CD4-positive, alpha-beta memory T cell (primary cell): ENCODE results near the gene PPFIA2. TPM values are rescaled to one million over a fixed set of nuclear protein-coding genes. Genes with fewer than 3 reads are reported as not detected.

Source experiments
- CTCF ChIA-PET: fragments of 350-600 bp; sonication (Branson Sonifier 250); formaldehyde crosslinking; loops from one replicate; lab custom pipeline; 2021; ENCODE audit warnings: inconsistent platforms; ENCODE audit not compliant: partially characterized antibody; lab: Charles Lee
- POLR2A ChIA-PET: fragments of 350-600 bp; sonication (Branson Sonifier 250); formaldehyde crosslinking; loops from one replicate; lab custom pipeline; 2021; ENCODE audit not compliant: partially characterized antibody; lab: Charles Lee
- DNase-seq, 5 donors: peaks; one replicate each; pipeline versions ENCODE4 v3.0.0 to v3.0.0-alpha.2; 2020 to 2022; ENCODE audit warnings: mixed read lengths in 1 of 5
- H3K27ac ChIP-seq: one replicate; pipeline ENCODE4 v1.7.0; 2013; ENCODE audit warnings: low read depth, low read length
- H3K27me3 ChIP-seq: 2 replicates; pipeline ENCODE4 v1.7.0; 2013; ENCODE audit warnings: mild to moderate bottlenecking, low read length, moderate library complexity; ENCODE audit not compliant: insufficient read depth
- H3K36me3 ChIP-seq: 2 replicates; pipeline ENCODE4 v1.7.0; 2013; ENCODE audit warnings: mild to moderate bottlenecking, low read length, moderate library complexity; ENCODE audit not compliant: insufficient read depth
- H3K4me1 ChIP-seq: 2 replicates; pipeline ENCODE4 v1.7.0; 2013; ENCODE audit warnings: mild to moderate bottlenecking, low read length, moderate library complexity; ENCODE audit not compliant: insufficient read depth
- H3K4me3 ChIP-seq, 2 donors: one replicate each; pipeline ENCODE4 v1.7.0; 2013; ENCODE audit warnings: low read length in 2 of 2, mild to moderate bottlenecking in 1 of 2
- H3K9me3 ChIP-seq, 2 donors: one replicate each; pipeline ENCODE4 v1.7.0; 2013; ENCODE audit warnings: low read length in 2 of 2, control low read depth in 1 of 2; ENCODE audit not compliant: control insufficient read depth in 1 of 2
- H3K27ac Mint-ChIP-seq, 7 donors: one replicate each; pipeline ENCODE4 v1.8.0; 2020 to 2021; ENCODE audit warnings: mixed read lengths in 7 of 7, mild to moderate bottlenecking in 6 of 7, inconsistent platforms in 3 of 7, moderate library complexity in 3 of 7
- H3K27me3 Mint-ChIP-seq, 2 donors: one replicate each; pipeline ENCODE4 v1.8.0; 2020 to 2021; ENCODE audit warnings: mixed read lengths in 2 of 2
- H3K36me3 Mint-ChIP-seq, 2 donors: one replicate each; pipeline ENCODE4 v1.8.0; 2020 to 2021; ENCODE audit warnings: mixed read lengths in 2 of 2, inconsistent platforms in 1 of 2, mild to moderate bottlenecking in 1 of 2
- H3K4me1 Mint-ChIP-seq, 4 donors: one replicate each; pipeline ENCODE4 v1.8.0; 2020 to 2021; ENCODE audit warnings: mixed read lengths in 4 of 4, mild to moderate bottlenecking in 1 of 4
- H3K4me3 Mint-ChIP-seq, 8 donors: one replicate each; pipeline ENCODE4 v1.8.0; 2020 to 2021; ENCODE audit warnings: mixed read lengths in 8 of 8, mild to moderate bottlenecking in 7 of 8, moderate library complexity in 6 of 8, inconsistent platforms in 3 of 8
- H3K9me3 Mint-ChIP-seq, 8 donors: one replicate each; pipeline ENCODE4 v1.8.0; 2020 to 2021; ENCODE audit warnings: mixed read lengths in 8 of 8, mild to moderate bottlenecking in 5 of 8, inconsistent platforms in 3 of 8, moderate library complexity in 1 of 8
- intact Hi-C: fragments of 100-400 bp; cut with micrococcal nuclease; formaldehyde crosslinking; loops from one replicate; pipeline ENCODE4 v1.15.1; 2023
- polyA plus RNA-seq, 2 donors: library from polyadenylated mRNA; unstranded; fragments of 300-500 nt; fragmentation: Illumina TruSeq; gene quantifications; one replicate each; pipeline ENCODE4 v1.2.3, GENCODE V29; 2021
- total RNA-seq, 2 experiments: library from RNA; stranded (reverse); gene quantifications; one replicate each; pipeline ENCODE4 v1.2.3, GENCODE V29; 2021

The PPFIA2 gene
- total and polyA plus RNA-seq, 4 experiments from 2014 or later, result not detected

DNA sequence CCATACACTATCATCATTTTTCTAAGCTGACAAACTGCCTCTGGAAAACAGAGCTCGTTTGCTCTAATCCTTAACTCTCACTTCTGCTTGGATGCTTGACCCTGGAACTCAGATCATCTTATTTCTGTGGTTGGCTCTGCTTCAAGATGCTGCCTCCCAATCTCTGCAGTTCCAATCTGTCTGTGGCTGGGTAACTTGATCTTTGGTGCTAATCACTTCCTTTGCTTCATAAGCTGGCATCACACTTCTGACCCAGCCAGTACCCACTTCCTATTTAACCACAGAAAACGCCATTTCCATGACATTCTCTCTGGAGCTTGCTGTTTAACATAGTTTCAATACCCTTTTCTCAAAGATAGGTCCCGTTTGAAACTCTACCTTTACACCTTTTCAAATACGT lies 427.1 kb downstream of the PPFIA2 start:
- Mint-ChIP-seq H3K4me3 (no peak overlapping the region), H3K27me3 (no peaks in the 10 kb centered on the region), H3K36me3 (no peaks in the 10 kb centered on the region), H3K9me3 (peaks cover 0 to 13% (median under 1%) of the 10 kb centered on the region in 8 donors), H3K4me1 (no peaks in the 10 kb centered on the region), H3K27ac (no peak overlapping the region)
- Histone ChIP-seq H3K36me3 (no peaks in the 10 kb centered on the region), H3K27ac (no peak overlapping the region), H3K4me1 (no peaks in the 10 kb centered on the region), H3K27me3 (no peaks in the 10 kb centered on the region), H3K4me3 (no peak overlapping the region), H3K9me3 (no peaks in the 10 kb centered on the region)
- POLR2A ChIA-PET, result no interaction called here
- CTCF ChIA-PET, result no interaction called here
- intact Hi-C loops, result no loop called here
- DNase-seq, result no peak

GRCh38 chr12:81330480-81330879 lies 428.7 kb downstream of the PPFIA2 start:
- Histone ChIP-seq H3K4me3 (no peak overlapping the region), H3K27ac (no peak overlapping the region), H3K4me1 (no peaks in the 10 kb centered on the region), H3K9me3 (no peaks in the 10 kb centered on the region), H3K36me3 (no peaks in the 10 kb centered on the region), H3K27me3 (no peaks in the 10 kb centered on the region)
- H3K9me3 Mint-ChIP-seq, result peaks cover 0 to 13% (median under 1%) of the 10 kb centered on the region in 8 donors
- CTCF ChIA-PET, result no interaction called here
- intact Hi-C loops, result no loop called here
- H3K36me3 Mint-ChIP-seq, result no peaks in the 10 kb centered on the region
- H3K27me3 Mint-ChIP-seq, result no peaks in the 10 kb centered on the region
- POLR2A ChIA-PET, result no interaction called here
- H3K4me1 Mint-ChIP-seq, result no peaks in the 10 kb centered on the region
- H3K4me3 Mint-ChIP-seq, result no peak overlapping the region
- no peak overlapping the region for H3K27ac Mint-ChIP-seq
- DNase-seq, result no peak

- Mint-ChIP-seq H3K27ac (no peak overlapping the region), H3K9me3 (peaks cover 0 to 9% (median under 1%) of the 10 kb centered on the region in 8 donors), H3K4me1 (no peaks in the 10 kb centered on the region), H3K36me3 (no peaks in the 10 kb centered on the region), H3K4me3 (no peak overlapping the region), H3K27me3 (no peaks in the 10 kb centered on the region)
- DNase-seq, result no peak
- Histone ChIP-seq H3K36me3 (no peaks in the 10 kb centered on the region), H3K27me3 (no peaks in the 10 kb centered on the region), H3K9me3 (no peaks in the 10 kb centered on the region), H3K4me1 (no peaks in the 10 kb centered on the region), H3K4me3 (no peak overlapping the region), H3K27ac (no peak overlapping the region)
- POLR2A ChIA-PET, result no interaction called here
- CTCF ChIA-PET, result no interaction called here
- intact Hi-C loops, result no loop called here
Measured at GRCh38 chr12:81329085-81329484, 430.1 kb downstream of the PPFIA2 start.

DNA sequence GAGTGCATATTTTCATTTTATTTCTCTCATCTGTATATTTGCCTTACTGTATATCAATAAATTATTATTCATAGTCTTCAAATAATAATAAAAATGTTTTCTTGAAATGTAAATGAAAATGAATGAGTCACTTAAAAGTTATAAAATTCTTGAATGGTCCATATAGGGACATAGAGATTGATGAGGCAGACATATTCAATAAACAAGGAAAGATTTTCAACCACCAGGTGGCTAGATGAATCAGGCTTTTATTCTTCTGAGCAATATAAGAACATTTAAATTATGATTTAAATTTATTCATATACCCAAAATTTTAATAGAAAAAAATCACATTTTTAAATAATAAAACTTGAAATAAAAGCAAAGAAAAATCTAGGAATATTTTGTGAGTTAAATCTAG lies 431.7 kb downstream of the PPFIA2 start:
- no peaks in the 10 kb centered on the region for H3K36me3 Mint-ChIP-seq
- DNase-seq, result no peak
- no peak overlapping the region for H3K27ac Mint-ChIP-seq
- Histone ChIP-seq H3K36me3 (no peaks in the 10 kb centered on the region), H3K4me3 (no peak overlapping the region), H3K4me1 (no peaks in the 10 kb centered on the region), H3K27me3 (no peaks in the 10 kb centered on the region), H3K9me3 (no peaks in the 10 kb centered on the region), H3K27ac (no peak overlapping the region)
- peaks cover 0 to 8% (median 0%) of the 10 kb centered on the region in 8 donors for H3K9me3 Mint-ChIP-seq
- no peak overlapping the region for H3K4me3 Mint-ChIP-seq
- H3K4me1 Mint-ChIP-seq, result no peaks in the 10 kb centered on the region
- CTCF ChIA-PET, result no interaction called here
- POLR2A ChIA-PET, result no interaction called here
- intact Hi-C loops, result no loop called here
- no peaks in the 10 kb centered on the region for H3K27me3 Mint-ChIP-seq

DNA sequence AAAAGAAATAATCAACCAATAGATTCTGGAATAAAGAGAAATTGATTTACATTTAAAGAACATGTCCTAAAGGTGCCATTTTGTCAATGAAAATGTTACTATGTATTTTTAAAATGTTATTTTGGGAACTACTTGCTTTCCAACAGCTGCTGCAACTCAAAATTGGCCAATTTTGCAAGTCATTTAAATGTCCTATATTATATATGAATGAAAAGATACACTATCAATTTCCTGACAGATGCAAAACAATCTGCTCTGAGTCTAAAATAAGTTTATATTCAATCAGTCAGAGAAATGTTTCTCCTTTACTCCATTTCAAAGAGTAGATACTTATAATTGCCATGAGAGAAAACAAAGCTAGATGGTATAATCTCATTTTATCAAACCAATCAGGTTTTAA lies 434.1 kb downstream of the PPFIA2 start:
- H3K4me3 Mint-ChIP-seq, result no peak overlapping the region
- H3K36me3 Mint-ChIP-seq, result no peaks in the 10 kb centered on the region
- DNase-seq, result no peak
- no peak overlapping the region for H3K27ac ChIP-seq
- no peaks in the 10 kb centered on the region for H3K9me3 Mint-ChIP-seq
- no peaks in the 10 kb centered on the region for H3K36me3 ChIP-seq
- H3K27me3 ChIP-seq, result no peaks in the 10 kb centered on the region
- H3K4me1 Mint-ChIP-seq, result no peaks in the 10 kb centered on the region
- no peak overlapping the region for H3K4me3 ChIP-seq
- CTCF ChIA-PET, result no interaction called here
- no peaks in the 10 kb centered on the region for H3K4me1 ChIP-seq
- H3K27ac Mint-ChIP-seq, result no peak overlapping the region
- no peaks in the 10 kb centered on the region for H3K9me3 ChIP-seq
- intact Hi-C loops, result no loop called here
- POLR2A ChIA-PET, result no interaction called here
- H3K27me3 Mint-ChIP-seq, result no peaks in the 10 kb centered on the region

- no peaks in the 10 kb centered on the region for H3K27me3 ChIP-seq
- no peaks in the 10 kb centered on the region for H3K4me1 ChIP-seq
- Mint-ChIP-seq H3K4me3 (no peak overlapping the region), H3K27me3 (no peaks in the 10 kb centered on the region), H3K27ac (no peak overlapping the region), H3K4me1 (no peaks in the 10 kb centered on the region), H3K9me3 (peaks cover 0 to 8% (median 2%) of the 10 kb centered on the region in 8 donors), H3K36me3 (no peaks in the 10 kb centered on the region)
- H3K9me3 ChIP-seq, result no peaks in the 10 kb centered on the region
- CTCF ChIA-PET, result no interaction called here
- H3K27ac ChIP-seq, result no peak overlapping the region
- intact Hi-C loops, result no loop called here
- no peak overlapping the region for H3K4me3 ChIP-seq
- no peak for DNase-seq
- POLR2A ChIA-PET, result no interaction called here
- no peaks in the 10 kb centered on the region for H3K36me3 ChIP-seq
Measured at GRCh38 chr12:81314903-81315531, 444.1 kb downstream of the PPFIA2 start.

DNA sequence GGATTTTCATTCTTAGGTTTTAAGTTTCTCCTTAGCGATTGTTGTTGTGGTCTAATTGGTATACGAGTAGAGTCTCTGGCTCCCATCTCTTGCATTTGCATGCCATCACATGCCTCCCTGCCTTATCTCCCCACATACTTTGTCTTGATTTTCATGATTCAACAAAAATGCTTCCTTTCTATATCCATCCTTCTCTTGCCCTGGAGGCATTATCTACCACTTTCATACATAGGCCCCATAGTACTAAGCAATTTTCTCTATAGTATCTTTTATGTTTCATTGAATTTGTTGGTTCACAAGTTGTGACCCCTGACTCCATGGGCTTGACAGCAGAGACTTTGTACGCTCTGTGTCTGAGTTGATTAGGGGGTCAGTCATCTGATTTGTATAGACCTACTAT lies 455.2 kb downstream of the PPFIA2 start:
- Histone ChIP-seq H3K36me3 (no peaks in the 10 kb centered on the region), H3K27ac (no peak overlapping the region), H3K9me3 (no peaks in the 10 kb centered on the region), H3K4me1 (no peaks in the 10 kb centered on the region), H3K27me3 (no peaks in the 10 kb centered on the region), H3K4me3 (no peak overlapping the region)
- Mint-ChIP-seq H3K4me1 (no peaks in the 10 kb centered on the region), H3K9me3 (peaks cover 0 to 9% (median 3%) of the 10 kb centered on the region in 8 donors), H3K36me3 (no peaks in the 10 kb centered on the region), H3K27me3 (no peaks in the 10 kb centered on the region), H3K4me3 (no peak overlapping the region), H3K27ac (no peak overlapping the region)
- DNase-seq, result no peak
- POLR2A ChIA-PET, result no interaction called here
- intact Hi-C loops, result no loop called here
- CTCF ChIA-PET, result no interaction called here

- H3K36me3 Mint-ChIP-seq, result no peaks in the 10 kb centered on the region
- peaks cover 0 to 5% (median 3%) of the 10 kb centered on the region in 8 donors for H3K9me3 Mint-ChIP-seq
- POLR2A ChIA-PET, result no interaction called here
Measured at GRCh38 chr12:81300454-81300853, 458.7 kb downstream of the PPFIA2 start.

More at GRCh38 chr12:81300454-81300853, 458.7 kb downstream of the PPFIA2 start:
- no peaks in the 10 kb centered on the region for H3K4me1 ChIP-seq
- Mint-ChIP-seq H3K4me3 (no peak overlapping the region), H3K27ac (no peak overlapping the region), H3K27me3 (no peaks in the 10 kb centered on the region), H3K4me1 (no peaks in the 10 kb centered on the region)
- no peak overlapping the region for H3K27ac ChIP-seq
- no peak overlapping the region for H3K4me3 ChIP-seq
- CTCF ChIA-PET, result no interaction called here
- DNase-seq, result no peak
- intact Hi-C loops, result no loop called here
- H3K36me3 ChIP-seq, result no peaks in the 10 kb centered on the region
- no peaks in the 10 kb centered on the region for H3K9me3 ChIP-seq
- H3K27me3 ChIP-seq, result no peaks in the 10 kb centered on the region
